ENCODE results near the gene CYS1.
A peak's percentile ranks its signal among the peaks of the same experiment; 100 is the strongest.

The CYS1 gene

GRCh38 chr2:10071595-10071994, 8.6 kb downstream of the CYS1 start:
- DNase-seq (ENCODE audit: low spot score), result no peak

GRCh38 chr2:10071176-10071575, 9.0 kb downstream of the CYS1 start:
- DNase-seq (ENCODE audit: low spot score), result no peak

DNA sequence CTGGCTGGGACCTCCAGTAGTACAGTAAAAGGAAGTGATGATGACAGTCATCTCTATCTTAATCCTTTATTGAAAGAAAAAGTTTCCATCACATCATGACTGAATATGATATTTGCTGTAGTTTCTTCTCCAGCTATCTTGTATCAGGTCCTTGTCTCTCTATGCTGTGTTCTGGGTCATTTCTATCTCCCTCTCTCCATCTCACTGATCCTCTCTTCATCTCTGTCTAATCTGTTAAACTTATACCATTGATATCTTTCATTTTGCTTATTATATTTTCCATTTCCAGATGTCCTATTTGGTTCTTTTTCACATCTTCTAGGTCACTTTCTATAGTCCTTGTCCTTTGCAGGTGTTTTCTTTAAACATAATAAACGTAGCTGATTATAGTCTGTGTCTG, 12.3 kb downstream of the CYS1 start:
- DNase-seq (ENCODE audit: low spot score), result no peak

DNA sequence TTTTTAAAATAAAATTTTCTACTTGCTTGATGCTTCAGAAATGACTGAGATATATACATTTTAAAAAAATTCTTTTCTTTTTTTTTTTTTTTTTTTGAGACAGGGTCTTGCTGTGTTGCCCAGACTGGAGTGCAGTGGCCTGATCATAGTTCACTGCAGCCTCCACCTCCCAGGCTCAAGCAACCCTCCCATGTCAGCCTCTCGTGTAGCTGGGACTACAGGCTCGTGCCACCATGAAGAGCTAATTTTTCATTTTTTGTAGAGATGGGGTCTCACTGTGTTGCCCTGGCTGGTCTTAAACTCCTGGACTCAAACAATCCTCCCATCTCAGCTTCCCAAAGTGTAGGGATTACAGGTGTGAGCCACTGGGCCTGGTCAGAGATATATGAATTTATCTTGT, 12.9 kb downstream of the CYS1 start:
- DNase-seq (ENCODE audit: low spot score), result no peak

DNA sequence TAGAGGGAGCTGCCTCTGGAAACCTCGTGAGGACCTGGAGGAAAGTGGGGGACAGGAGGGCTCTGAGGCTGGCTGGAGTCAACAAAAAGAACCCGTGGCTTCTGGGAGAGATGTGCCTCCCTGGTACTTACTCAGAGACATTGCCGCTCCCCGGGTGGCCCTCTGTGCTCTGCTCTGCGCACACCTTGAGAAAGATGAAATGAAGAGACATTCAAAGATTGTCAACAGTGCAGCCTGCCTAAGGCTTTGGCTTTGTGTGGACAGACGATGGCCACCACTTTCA, 14.5 kb downstream of the CYS1 start:
- DNase-seq (ENCODE audit: low spot score), result no peak

DNA sequence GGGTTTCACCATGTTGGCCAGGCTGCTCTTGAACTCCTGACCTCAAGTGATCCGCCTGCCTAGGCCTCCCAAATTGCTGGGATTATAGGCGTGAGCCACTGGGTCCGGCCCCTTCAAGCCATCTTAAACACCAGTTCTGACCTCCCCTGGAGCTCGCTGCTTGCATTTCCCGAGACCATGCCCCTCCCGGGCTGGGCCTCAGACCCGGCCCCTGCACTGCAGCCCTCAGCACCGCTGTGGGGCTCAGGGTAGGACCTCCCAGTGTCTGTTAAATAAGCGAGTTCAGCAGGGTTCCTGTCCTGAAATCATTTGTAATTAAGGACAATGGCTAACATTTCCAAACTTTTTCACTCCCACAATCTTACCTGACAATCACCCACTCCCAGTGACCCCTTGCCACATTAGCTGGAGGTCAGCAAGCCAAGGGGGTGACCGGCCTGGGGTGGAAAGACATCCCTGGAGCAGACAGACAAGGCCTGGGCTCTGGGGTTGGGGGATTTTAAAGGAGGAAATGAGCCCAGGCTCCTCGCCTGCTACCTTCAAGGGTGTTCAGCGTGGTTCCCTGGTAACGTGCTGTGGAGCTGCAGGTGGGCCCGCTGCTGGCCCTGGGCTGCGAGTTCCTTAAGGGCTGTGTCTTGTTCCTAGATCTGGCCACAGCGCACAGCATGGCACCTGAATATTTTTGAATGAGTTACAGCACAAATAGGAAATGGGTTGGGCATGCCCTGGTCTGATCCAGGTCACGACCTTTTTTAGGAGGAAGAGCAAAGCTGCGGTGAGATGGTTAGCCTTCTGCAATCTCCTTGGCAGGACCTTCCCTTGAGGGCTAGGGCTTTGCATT, 15.1 kb downstream of the CYS1 start:
- DNase-seq (ENCODE audit: low spot score), result no peak

DNA sequence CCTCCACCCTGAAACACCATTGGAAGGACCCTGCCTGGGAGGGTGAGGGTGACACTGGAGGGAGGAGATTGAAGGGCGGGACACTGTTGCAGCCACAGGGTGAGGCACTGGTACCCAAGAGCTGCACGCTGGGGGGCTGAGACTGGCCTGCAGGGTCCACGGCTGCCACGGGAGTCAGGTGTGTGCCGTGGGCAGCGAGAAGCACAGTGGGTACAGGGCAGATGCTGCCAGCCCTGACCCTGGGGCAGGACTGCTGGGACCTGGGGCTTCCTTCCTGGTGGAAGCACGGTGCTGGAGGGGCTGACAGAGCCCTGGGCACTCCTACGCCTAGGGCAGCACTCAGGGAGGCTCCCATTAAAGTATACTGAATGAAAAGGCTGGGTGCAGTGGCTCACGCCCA, 16.6 kb downstream of the CYS1 start:
- DNase-seq (ENCODE audit: low spot score), result no peak

DNA sequence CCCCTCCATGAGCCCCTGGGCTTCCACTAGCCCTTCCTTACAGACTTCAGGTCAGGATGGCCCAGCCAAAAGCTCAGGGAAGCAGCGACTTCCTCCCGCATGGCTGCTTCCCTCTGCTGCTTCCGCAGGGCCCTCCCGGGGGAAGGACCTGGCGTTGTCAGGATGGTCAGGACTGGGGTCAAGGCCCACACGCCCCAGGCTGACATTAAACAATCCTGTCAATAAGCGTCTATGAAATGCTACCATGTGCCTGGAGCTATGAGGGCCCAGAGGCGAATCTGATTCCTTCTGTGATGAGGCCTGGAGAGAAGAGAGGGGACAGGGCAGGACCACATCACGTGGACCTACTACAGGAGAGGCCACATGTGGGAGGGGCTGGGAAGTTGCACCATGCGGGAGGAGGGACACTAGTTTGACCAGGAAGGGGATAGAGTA, 17.3 kb downstream of the CYS1 start:
- no peak for DNase-seq (ENCODE audit: low spot score)

- DNase-seq (ENCODE audit: low spot score), result no peak
These were observed 18.8 kb downstream of the CYS1 start for GRCh38 chr2:10061221-10061925.

DNA sequence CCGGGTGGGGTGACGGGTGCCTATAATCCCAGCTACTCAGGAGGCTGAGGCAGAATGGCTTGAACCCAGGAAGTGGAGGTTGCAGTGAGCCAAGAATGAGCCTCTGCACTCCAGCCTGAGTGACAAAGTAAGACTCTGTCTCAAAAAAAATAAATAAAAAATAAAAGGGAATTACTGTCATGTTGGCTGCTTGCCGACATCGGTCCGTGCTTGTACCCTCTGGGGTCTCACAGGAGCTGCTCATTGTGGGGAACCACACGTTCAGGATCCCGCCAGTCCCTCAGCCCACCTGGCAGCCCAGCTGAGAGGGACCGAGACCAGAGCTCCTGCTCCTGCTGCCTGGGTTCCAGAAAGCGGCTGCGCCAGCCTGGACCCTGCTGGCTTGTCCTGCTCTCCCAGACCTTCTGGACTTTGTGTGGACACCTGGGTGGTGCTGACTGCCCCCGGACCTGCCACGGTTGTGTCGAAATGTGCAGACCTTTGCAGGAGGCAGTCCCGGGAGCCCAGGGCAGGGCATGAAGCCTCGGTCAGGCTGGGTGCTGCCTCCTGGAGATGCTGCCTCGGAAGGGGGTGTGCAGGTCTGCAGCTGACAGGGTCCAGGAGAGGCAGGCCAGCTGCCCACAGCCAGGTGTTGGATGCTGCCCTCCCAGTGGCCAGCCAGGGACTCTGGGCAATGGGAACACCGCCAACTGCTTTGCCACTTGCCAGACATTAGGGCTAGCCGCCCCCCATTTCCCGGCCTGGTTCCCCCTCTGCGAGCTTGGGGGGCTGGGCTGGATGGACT, 20.5 kb downstream of the CYS1 start:
- DNase-seq (ENCODE audit: low spot score), result no peak

DNA sequence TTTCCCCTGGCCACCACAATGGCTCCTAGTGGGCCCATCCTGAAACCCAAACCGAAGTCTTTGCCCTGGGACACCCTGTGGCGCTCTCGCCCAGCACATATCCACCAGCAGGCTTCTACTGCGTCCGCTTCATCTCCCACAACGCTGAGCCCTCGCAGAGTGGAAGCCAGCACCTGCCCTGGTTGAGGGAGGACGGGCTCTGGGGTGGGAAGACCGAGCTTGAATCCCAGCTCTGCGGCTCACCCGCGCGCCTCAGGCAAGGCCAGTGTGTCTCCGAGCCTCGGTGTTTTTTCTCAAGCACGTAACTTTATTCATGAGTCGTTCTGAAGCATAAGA, 21.2 kb downstream of the CYS1 start:
- DNase-seq (ENCODE audit: low spot score), result no peak

- DNase-seq (ENCODE audit: low spot score), result no peak
These were observed 21.8 kb downstream of the CYS1 start for GRCh38 chr2:10058251-10059015.

DNA sequence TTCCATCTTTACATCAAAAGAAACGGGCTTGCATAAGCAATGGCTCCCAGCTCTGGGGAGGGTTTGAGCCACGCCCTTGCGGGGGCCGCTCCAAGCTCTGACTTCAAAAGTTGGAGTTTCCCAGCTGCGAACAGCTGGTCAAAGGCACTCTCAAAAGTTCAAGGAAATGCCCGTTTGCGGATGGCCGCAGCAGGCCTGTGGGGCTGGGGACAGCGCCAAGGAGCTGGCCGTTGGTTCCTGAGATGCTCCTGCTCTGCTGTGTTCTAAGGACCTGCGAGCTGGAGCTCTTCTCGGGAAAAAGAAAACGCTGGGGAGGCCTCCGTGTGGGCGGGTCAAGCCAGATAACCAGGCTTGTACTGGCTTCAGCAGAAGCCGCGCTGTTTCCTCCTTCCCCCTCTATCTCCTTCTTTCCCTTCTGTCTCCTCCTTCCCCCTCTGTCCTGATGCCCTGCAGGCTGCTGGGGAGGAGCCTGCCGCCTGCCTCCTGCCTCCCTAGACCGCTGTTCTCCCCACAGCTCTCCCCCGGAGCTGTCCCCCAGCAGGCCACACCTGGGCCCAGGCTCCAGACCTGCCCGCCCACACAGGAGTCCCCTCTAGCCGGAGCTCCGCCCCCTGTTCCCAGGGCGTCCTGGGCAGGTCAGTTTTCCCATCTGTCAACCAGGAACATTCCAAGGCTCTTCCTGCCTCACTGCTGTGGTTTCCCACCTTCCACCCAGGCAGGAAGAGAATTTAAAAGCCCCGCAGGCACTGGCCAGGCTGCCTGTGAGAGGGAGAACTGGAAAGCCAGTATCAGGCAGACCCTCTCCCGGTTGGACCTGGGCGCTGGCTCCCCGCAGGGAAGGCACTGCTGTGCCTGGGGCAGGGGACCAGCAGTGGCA, 22.7 kb downstream of the CYS1 start:
- no peak for DNase-seq (ENCODE audit: low spot score)

DNA sequence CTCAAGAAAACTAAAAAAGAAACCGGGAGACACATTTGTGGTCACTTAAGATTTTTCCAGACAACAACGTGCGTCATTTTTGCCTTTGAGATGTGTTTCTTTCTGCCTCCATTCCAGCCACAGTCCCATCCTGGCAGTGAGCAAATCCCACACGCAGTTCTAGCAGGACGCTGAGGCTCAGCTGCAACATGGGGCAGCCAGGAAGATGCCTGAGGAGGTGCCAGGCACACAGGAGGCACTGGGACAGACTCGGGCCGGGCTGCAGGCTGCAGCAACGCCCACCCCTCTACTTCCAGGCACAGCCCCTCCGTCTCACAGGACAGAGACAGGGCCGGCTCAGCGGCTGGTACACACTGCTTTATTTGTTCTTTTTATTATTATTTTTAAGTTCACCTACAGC, 23.8 kb downstream of the CYS1 start:
- DNase-seq (ENCODE audit: low spot score), result no peak

GRCh38 chr2:10054976-10055375, 25.2 kb downstream of the CYS1 start:
- DNase-seq (ENCODE audit: low spot score), result no peak

- DNase-seq (ENCODE audit: low spot score), result no peak
These were observed 25.8 kb downstream of the CYS1 start for GRCh38 chr2:10054424-10054823.

- no peak for DNase-seq (ENCODE audit: low spot score)
These were observed 26.9 kb downstream of the CYS1 start for GRCh38 chr2:10053351-10053750.

DNA sequence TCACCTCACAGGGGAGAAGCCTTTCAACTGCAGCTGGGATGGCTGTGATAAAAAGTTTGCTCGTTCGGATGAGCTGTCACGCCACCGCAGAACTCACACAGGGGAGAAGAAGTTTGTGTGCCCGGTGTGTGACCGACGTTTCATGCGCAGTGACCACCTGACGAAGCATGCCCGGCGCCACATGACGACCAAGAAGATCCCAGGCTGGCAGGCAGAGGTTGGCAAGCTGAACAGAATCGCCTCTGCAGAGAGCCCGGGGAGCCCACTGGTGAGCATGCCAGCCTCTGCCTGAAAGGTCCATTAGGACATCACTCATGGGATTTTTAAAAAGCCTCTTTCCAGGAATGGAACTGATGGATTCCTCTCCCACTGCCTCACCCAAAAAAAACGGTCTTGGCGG, 28.0 kb downstream of the CYS1 start:
- DNase-seq (ENCODE audit: low spot score), result no peak

GRCh38 chr2:10048501-10049171, 31.6 kb downstream of the CYS1 start:
- peak; percentile 51 for DNase-seq (ENCODE audit: low spot score)

DNA sequence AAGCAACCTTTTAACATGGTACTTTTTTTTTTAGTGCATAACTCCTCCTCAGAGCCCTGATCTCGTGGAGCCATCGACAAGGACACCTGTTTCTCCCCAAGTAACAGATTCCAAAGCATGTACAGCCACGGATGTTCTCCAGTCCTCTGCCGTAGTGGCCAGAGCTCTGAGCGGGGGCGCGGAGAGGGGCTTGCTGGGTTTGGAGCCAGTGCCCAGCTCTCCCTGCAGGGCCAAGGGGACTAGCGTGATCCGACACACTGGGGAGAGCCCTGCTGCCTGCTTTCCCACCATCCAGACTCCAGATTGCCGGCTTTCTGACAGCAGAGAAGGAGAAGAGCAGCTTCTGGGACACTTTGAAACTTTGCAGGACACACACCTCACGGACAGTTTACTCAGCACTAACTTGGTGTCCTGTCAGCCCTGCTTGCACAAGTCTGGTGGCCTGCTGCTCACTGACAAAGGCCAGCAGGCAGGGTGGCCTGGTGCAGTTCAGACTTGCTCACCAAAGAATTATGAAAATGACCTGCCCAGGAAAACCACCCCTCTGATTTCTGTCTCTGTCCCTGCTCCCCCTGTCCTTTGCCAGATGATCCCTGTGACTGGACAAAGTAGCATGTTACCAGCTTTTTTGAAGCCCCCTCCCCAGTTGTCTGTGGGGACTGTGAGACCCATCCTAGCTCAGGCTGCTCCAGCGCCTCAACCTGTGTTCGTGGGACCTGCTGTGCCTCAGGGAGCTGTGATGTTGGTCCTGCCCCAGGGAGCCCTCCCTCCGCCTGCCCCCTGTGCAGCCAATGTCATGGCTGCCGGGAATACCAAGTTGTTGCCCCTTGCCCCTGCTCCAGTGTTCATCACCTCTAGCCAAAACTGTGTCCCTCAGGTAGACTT, 32.4 kb downstream of the CYS1 start:
- DNase-seq (ENCODE audit: low spot score), result no peak

Data from CD4-positive, alpha-beta T cell treated with Interleukin-6 at 100 ng/mL for 8 hours (primary cell).